GM19240 (cell line): ENCODE results near the gene KCNG4.

Source experiments
- DNase-seq: peaks from one replicate; pipeline ENCODE4 v3.0.0; 2011; ENCODE audit warnings: low spot score; ENCODE audit not compliant: insufficient read length

Gene KCNG4

GRCh38 chr16:84266451-84266850, 26.6 kb upstream of the KCNG4 start:
- peak; percentile 32 for DNase-seq

GRCh38 chr16:84262939-84263338, 23.1 kb upstream of the KCNG4 start:
- no peak for DNase-seq

- DNase-seq = no peak
These were observed 22.2 kb upstream of the KCNG4 start for GRCh38 chr16:84262031-84262430.

DNA sequence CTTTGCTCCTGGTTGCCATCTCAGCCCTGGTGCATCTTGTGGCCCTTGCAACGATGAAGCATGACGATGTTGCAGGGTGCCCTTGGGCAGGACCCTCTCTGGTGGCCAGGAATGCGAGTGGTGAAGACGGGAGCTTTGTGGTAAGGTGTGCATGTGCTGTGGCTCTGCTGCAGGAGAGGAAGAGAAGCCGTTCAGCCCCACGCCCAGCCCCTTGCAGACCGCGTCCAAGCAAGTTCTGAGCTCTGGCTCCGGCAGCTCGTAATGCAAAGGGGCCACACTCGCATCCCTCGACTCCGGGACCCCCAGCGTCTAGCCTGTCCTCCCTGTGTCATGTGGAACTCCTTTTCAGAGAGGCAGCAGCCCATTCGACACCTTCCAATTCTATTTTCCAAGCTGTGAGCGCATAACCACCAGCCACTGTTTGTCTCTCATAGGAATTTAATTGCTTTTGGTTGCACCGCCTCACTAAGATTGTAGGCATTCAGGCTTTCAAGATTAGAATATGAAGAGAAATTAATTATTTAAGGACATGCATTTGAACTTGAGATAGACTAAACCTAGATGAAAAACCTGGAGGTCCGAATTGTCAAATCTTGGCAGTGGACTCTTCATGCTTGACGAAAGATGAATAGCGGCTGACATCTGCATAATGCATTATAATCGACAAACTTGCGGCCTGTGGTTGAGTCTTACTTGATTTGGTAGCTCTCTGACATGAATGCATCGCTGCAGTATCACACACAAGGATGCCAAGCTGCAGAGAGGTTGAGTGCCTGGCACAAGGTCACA, 21.1 kb upstream of the KCNG4 start:
- DNase-seq = no peak

- no peak for DNase-seq
These were observed 19.9 kb upstream of the KCNG4 start for GRCh38 chr16:84259691-84260090.

DNA sequence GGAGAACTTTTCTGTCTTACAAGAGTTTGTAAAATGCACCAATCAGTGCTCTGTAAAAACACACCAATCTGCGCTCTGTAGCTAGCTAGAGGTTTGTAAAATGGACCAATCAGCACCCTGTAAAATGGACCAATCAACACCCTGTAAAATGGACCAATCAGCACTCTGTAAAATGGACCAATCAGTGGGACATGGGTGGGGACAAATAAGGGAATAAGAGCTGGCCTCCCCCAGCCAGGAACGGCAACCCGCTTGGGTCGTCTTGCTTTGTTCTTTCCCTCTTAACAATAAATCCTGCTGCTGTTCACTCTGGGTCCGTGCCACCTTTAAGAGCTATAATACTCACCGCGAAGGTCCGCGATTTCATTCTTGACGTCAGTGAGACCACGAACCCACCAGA, 18.5 kb upstream of the KCNG4 start:
- no peak for DNase-seq

- no peak for DNase-seq
These were observed 15.4 kb upstream of the KCNG4 start for GRCh38 chr16:84255050-84255810.

DNA sequence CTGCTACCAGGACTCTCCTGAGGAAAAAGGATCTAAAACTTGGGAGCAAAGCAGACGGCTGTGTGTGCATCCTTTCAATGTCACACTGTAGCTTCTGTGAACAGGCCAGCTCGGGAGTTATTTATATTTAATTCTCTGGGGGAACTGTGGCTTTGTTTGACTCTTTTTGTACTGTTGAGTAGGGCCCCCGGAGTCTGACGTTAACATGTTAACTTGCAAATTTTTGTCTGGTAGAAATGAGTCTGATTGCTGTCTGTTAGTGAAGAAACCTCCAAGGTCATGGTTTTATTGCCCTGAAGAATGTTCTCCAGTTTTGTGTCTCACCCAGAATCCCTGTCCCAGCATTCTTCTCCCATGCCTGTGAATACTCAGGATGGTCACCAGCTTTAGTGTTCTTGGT, 14.2 kb upstream of the KCNG4 start:
- DNase-seq = no peak

- no peak for DNase-seq
These were observed 13.4 kb upstream of the KCNG4 start for GRCh38 chr16:84253173-84253572.

DNA sequence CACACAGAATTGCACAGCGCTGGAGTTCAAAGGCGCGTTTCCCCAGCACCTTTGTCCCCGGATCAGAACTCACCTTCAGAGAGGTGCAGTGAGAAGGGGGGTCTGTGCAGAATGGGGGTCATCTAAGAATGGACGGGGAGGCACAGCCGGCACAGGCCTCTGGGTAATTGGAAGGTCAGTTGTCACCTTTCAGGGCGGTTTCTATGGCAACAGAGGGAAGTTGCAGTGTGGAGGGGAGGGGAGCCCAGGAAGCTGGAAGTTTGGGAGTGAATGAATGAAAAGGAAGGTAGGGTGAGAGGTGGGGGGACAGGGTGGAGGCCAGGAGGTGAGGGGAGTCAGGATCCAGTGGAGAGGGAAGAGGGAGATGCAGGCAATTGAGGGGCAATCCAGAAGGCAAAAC, 12.4 kb upstream of the KCNG4 start:
- no peak for DNase-seq

DNA sequence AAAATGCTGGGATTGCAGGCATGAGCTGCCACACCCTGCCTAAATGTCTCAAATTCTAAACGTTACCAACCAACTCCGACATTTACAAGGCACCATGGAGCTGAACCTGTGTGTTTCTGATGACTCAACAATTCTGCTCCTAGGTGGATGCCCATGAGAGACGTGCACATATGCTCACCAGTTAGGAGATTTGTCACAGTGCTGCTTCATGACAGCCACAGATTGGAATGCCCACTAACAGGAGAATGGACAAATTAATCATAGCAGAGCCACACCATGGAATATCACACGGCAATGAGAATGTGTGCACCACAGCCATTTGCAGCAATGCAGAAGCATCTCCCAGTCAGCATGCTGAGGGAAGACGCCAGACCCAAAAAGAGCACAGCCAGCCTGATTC, 8.0 kb upstream of the KCNG4 start:
- DNase-seq = no peak

GRCh38 chr16:84247331-84247730, 7.5 kb upstream of the KCNG4 start:
- DNase-seq = no peak

DNA sequence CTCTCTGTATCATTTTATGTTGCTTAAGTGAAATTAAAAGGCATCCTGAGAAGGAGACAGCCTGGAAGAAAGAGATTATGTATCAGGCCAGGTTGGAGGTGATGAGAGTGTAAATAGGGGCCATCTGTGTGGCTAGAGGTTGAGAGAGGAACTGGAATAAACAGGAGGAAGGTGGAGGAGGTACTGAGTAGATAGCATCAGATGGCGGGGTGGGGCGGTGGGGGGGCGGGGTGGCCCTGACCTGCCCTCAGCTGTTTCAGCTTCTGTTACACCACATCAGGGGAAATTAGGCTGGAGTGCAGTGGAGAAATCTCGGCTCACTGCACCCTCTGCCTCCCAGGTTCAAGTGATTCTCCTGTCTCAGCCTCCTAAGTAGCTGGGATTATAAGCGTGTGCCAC, 6.9 kb upstream of the KCNG4 start:
- DNase-seq = no peak

DNA sequence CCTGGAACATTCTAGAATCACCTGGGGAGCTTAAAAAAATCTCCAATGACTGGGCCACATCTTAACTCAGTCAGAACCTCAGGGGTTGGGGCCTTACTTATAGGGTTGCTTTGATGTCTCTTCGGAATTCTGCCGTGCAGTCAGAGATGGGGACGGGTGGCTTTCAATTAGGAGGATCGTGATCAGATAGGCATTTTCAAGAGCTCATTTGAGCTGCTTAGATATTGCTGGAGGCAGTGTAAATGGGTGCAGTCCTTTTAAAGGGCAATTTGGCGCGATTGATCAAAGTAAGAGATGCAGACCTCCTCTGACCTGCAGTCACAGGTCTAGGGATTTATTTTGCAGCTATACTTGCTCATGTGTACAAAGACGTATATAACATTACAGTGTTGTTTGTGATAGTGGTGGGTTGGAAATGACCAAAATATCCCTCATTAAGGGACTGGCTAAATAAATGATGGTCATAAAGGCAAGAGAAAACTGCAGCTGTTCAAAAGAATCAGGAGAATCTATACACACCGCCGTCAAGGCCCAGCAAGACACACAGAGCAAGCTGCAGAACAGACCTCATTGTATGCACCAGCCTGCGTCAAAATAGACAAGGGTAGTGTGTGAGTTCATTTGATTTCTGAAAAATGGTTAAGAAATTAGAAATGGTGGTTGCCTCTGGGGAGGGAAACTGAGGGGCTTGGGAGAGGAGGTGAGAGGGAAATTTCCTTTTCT, 6.3 kb upstream of the KCNG4 start:
- no peak for DNase-seq

DNA sequence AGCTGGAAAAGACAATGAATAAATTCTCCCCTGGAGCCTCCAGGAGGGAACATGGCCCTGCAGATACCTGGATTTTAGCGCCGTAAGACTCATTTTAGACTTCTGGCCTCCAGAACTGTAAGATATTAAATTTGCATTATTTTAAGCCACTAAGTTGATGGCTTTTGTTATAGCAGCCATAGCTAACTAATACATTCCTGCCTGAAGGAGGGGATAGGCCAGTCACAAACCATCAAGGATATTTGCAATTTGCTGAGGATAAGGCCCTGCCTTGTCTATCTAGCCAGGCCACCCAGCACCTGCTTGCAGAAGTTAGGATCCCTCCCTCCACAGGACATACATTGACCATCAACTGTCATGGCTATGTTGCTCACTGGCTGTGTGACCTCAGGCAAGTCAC, 4.9 kb upstream of the KCNG4 start:
- DNase-seq = no peak

- no peak for DNase-seq
These were observed 3.9 kb upstream of the KCNG4 start for GRCh38 chr16:84243732-84244131.

DNA sequence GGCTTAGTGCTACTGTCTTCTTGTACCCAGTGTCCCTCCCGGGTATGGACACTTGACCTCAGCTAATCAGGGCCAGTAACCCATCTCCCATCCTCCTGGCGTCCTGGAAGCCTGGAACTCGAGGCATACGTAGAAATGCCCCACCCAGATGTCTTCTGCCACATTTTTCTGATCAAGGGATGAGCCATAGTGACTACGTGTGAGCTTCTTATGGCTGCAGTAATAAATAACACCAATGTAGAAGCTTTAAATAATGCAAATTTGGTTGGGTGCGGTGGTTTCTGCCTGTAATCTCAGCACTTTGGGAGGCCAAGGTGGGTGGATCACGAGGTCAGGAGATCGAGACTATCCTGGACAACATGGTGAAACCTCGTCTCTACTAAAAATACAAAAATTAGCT, 3.0 kb upstream of the KCNG4 start:
- DNase-seq = no peak

DNA sequence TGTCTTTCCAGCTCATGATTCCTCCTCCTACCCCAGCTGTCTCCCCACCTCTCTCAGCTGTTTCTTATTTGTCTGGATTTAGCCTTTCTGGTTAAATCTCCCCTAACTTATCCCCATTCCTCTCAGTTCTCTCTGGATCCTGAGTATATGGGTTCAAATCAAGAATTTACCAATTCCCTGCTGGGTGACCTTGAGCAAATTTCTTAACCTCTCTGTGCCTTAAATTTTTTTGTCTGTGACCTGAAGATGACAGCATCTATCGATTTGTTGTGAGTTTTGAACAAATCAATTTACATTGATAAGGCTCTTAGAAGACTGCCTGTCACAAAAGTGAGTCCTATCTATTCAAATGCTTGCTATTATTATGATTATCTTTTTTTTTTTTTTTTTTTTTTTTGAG, 2.0 kb upstream of the KCNG4 start:
- no peak for DNase-seq

- DNase-seq = no peak
These were observed 643 bp upstream of the KCNG4 start for GRCh38 chr16:84240455-84240854.

GRCh38 chr16:84239141-84239769, 557 bp downstream of the KCNG4 start:
- no peak for DNase-seq

- no peak for DNase-seq
These were observed 1.6 kb downstream of the KCNG4 start for GRCh38 chr16:84237994-84238750.
